ENCODE results near the gene TPSAB1.

The TPSAB1 gene

GRCh38 chr16:1211451-1212268 lies 28.8 kb upstream of the TPSAB1 start:
- DNase-seq: no peak

- no peak for DNase-seq
These were observed 27.8 kb upstream of the TPSAB1 start for GRCh38 chr16:1212616-1213194.

GRCh38 chr16:1213231-1213630 lies 27.3 kb upstream of the TPSAB1 start:
- DNase-seq: no peak

- no peak for DNase-seq
These were observed 26.6 kb upstream of the TPSAB1 start for GRCh38 chr16:1213796-1214372.

- DNase-seq: no peak
These were observed 25.8 kb upstream of the TPSAB1 start for GRCh38 chr16:1214719-1215118.

- DNase-seq: no peak
These were observed 24.8 kb upstream of the TPSAB1 start for GRCh38 chr16:1215574-1216295.

- DNase-seq: no peak
These were observed 24.2 kb upstream of the TPSAB1 start for GRCh38 chr16:1216296-1216619.

GRCh38 chr16:1216681-1217400 lies 23.7 kb upstream of the TPSAB1 start:
- DNase-seq: no peak

- DNase-seq: no peak
These were observed 23.0 kb upstream of the TPSAB1 start for GRCh38 chr16:1217526-1217925.

- no peak for DNase-seq
These were observed 22.2 kb upstream of the TPSAB1 start for GRCh38 chr16:1218061-1218929.

DNA sequence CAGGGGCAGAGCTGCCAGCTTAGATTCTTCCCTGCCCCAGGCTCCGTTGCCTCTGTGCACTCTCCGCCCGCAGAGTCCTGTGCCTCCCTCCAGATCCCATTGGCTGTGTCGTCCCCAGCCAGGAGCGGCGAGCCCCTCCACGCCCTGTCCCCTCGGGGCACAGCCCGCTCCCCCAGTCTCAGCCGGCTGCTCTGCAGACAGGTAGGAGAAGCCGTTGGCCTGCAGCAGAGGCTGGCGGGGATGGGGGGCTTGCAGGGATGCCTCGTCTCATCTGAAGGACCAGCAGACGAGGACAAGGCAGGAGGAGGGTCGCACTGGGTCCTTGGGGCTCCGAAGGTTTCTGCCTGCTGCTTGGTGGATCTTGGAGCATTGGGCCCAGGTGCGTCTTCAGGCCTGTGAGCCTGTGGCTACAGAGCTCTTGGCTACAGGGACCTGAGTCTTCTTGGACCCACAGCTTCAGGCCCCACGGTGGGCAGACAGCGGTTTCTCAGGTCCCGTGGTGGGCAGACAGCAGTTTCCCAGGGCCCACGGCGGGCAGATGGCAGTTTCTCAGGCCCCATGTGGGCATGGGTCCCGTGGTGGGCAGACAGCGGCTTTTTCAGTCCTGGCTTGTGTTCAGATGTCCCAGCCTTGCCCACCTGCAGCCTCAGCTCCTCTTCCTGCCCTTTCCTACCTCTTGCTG lies 21.4 kb upstream of the TPSAB1 start:
- DNase-seq: no peak

GRCh38 chr16:1220098-1220728 lies 20.3 kb upstream of the TPSAB1 start:
- DNase-seq: no peak

DNA sequence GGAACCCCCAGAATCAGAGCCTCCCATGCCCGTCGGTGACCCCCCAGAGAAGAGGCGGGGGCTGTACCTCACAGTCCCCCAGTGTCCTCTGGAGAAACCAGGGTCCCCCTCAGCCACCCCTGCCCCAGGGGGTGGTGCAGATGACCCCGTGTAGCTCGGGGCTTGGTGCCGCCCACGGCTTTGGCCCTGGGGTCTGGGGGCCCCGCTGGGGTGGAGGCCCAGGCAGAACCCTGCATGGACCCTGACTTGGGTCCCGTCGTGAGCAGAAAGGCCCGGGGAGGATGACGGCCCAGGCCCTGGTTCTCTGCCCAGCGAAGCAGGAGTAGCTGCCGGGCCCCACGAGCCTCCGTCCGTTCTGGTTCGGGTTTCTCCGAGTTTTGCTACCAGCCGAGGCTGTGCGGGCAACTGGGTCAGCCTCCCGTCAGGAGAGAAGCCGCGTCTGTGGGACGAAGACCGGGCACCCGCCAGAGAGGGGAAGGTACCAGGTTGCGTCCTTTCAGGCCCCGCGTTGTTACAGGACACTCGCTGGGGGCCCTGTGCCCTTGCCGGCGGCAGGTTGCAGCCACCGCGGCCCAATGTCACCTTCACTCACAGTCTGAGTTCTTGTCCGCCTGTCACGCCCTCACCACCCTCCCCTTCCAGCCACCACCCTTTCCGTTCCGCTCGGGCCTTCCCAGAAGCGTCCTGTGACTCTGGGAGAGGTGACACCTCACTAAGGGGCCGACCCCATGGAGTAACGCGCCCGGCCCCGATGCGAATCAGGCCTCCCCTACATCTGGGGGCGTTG lies 19.5 kb upstream of the TPSAB1 start:
- no peak for DNase-seq

GRCh38 chr16:1221628-1222552 lies 18.6 kb upstream of the TPSAB1 start:
- no peak for DNase-seq

- no peak for DNase-seq
These were observed 17.8 kb upstream of the TPSAB1 start for GRCh38 chr16:1222553-1223354.

- no peak for DNase-seq
These were observed 16.9 kb upstream of the TPSAB1 start for GRCh38 chr16:1223355-1224214.

DNA sequence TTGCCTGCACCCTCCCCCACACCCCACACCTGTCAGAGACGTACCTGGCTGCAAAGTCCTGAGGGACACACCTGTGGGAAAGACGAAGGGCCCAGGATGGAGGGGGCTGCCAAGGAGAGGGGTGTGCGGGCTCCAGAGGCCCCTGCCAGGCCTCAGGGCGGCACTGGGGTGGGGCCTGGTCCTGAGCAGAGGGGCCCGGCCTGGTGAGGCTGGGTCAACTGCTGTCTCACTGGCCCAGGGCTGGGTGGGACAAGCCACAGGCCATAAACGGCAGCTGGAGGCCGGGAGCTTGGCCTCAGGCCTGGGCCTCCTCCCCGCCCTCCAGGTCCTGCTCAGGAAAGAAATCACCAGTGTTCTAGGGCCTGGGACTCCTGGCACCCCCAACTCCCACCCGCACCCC lies 15.9 kb upstream of the TPSAB1 start:
- no peak for DNase-seq

Measured in stimulated activated CD4-positive, alpha-beta T cell treated with anti-CD3 and anti-CD28 coated beads, Interleukin-4, amount 100 ng/mL, for 4 hours (primary cell).